Measurements from ENCODE around the gene C2.
A peak's percentile ranks its signal among the peaks of the same experiment; 100 is the strongest.
"Not testable (repeated sequence)": the region's sequence is repeated elsewhere in the genome, so short reads cannot be mapped to it uniquely, and the experiment has no call there.

C2 gene

DNA sequence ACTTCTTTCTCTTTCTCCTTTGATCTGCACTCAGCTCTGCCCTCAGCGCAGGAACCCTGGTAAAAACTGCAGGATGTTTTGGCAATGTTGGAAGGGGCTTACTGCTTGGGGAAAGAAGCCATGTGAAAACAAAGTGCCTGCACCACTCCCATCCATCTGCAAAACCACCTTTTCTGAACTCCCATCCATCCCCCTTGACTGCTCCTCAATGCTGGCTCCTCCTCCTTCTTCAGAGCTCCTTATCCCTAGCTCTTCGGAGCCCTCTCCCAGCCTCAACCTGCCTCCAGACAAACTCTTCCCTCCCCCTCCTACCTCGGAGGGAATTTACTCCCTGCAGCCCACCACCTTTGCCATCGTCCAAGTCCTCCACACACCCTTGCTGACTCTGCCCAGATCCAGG lies 21.4 kb upstream of the C2 start:
- Mint-ChIP-seq H3K27ac (no peak overlapping the region), H3K36me3 (ENCODE audit: low read depth) (no peaks in the 10 kb centered on the region), H3K4me1 (peaks cover 17% of the 10 kb centered on the region), H3K9me3 (no peaks in the 10 kb centered on the region), H3K27me3 (peaks cover 11% of the 10 kb centered on the region), H3K4me3 (no peak overlapping the region)
- DNase-seq (no peak), ATAC-seq (no peak)

- not testable (repeated sequence) for H3K4me3 Mint-ChIP-seq; H3K9me3 Mint-ChIP-seq; H3K27ac Mint-ChIP-seq; H3K36me3 Mint-ChIP-seq (ENCODE audit: low read depth); ATAC-seq; DNase-seq
- peaks cover 21% of the 10 kb centered on the region for H3K4me1 Mint-ChIP-seq
- H3K27me3 Mint-ChIP-seq: peaks cover 11% of the 10 kb centered on the region
These were observed 20.8 kb upstream of the C2 start for GRCh38 chr6:31906727-31907126.

GRCh38 chr6:31907158-31907813 lies 20.2 kb upstream of the C2 start:
- ATAC-seq (peak; percentile 45), DNase-seq (no peak)
- H3K9me3 Mint-ChIP-seq: no peaks in the 10 kb centered on the region
- no peaks in the 10 kb centered on the region for H3K36me3 Mint-ChIP-seq (ENCODE audit: low read depth)
- H3K27ac Mint-ChIP-seq: no peak overlapping the region
- no peak overlapping the region for H3K4me3 Mint-ChIP-seq
- peaks cover 26% of the 10 kb centered on the region for H3K4me1 Mint-ChIP-seq
- peaks cover 12% of the 10 kb centered on the region for H3K27me3 Mint-ChIP-seq

DNA sequence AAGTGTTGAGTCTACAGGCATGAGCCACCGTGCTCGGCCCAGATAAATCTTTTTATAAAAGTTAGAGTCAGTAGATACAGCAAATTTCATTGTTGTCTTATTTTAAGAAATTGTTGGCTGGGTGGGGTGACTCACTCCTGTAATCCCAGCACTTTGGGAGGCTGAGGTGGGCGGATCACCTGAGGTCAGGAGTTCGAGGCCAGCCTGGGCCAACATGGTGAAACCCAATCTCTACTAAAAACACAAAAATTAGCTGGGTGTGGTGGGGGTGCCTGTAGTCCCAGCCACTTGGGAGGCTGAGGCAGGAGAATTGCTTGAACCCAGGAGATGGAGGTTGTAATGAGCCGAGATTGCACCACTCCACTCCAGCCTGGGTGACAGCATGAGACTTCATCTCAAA lies 19.3 kb upstream of the C2 start:
- H3K27me3 Mint-ChIP-seq: peaks cover 13% of the 10 kb centered on the region
- H3K27ac Mint-ChIP-seq; H3K4me3 Mint-ChIP-seq; ATAC-seq; DNase-seq; H3K9me3 Mint-ChIP-seq; H3K36me3 Mint-ChIP-seq (ENCODE audit: low read depth): not testable (repeated sequence)
- peaks cover 19% of the 10 kb centered on the region for H3K4me1 Mint-ChIP-seq

- no peaks in the 10 kb centered on the region for H3K36me3 Mint-ChIP-seq (ENCODE audit: low read depth)
- peaks cover 19% of the 10 kb centered on the region for H3K4me1 Mint-ChIP-seq
- H3K27me3 Mint-ChIP-seq: peaks cover 13% of the 10 kb centered on the region
- no peaks in the 10 kb centered on the region for H3K9me3 Mint-ChIP-seq
- no peak overlapping the region for H3K4me3 Mint-ChIP-seq
- no peak for DNase-seq
- H3K27ac Mint-ChIP-seq: no peak overlapping the region
- ATAC-seq: peak; percentile 18
These were observed 18.7 kb upstream of the C2 start for GRCh38 chr6:31908791-31909190.

- Mint-ChIP-seq H3K27me3 (peaks cover 13% of the 10 kb centered on the region), H3K4me1 (peaks cover 19% of the 10 kb centered on the region)
- not testable (repeated sequence) for H3K9me3 Mint-ChIP-seq; H3K36me3 Mint-ChIP-seq (ENCODE audit: low read depth); H3K27ac Mint-ChIP-seq; DNase-seq; H3K4me3 Mint-ChIP-seq; ATAC-seq
These were observed 18.2 kb upstream of the C2 start for GRCh38 chr6:31909298-31909697.

- Mint-ChIP-seq H3K27me3 (peaks cover 13% of the 10 kb centered on the region), H3K4me1 (peaks cover 19% of the 10 kb centered on the region), H3K27ac (no peak overlapping the region), H3K36me3 (ENCODE audit: low read depth) (no peaks in the 10 kb centered on the region), H3K4me3 (no peak overlapping the region), H3K9me3 (no peaks in the 10 kb centered on the region)
- ATAC-seq (no peak), DNase-seq (no peak)
These were observed 15.5 kb upstream of the C2 start for GRCh38 chr6:31911826-31912585.

DNA sequence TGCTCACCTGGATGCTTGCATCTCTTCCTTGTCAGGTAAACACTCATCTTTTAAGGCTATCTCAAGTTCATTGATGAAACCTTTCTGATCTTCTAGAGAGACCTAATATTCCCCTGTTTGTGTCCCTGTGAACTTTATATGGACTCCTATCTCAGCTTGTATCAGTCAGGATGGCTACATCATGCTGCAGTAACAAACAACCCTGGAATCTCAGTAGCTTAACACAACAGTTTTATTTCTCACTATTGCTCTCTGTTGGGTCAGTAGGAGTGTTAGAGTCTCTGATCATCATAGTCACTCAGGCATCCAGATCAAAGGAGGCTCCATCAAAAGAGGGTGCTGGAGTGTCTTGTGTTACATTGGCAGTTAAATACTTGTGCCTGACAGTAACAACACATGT lies 12.2 kb upstream of the C2 start:
- no peaks in the 10 kb centered on the region for H3K36me3 Mint-ChIP-seq (ENCODE audit: low read depth)
- peaks cover 7% of the 10 kb centered on the region for H3K27me3 Mint-ChIP-seq
- no peaks in the 10 kb centered on the region for H3K9me3 Mint-ChIP-seq
- no peak overlapping the region for H3K27ac Mint-ChIP-seq
- H3K4me1 Mint-ChIP-seq: peaks cover 11% of the 10 kb centered on the region
- DNase-seq: no peak
- H3K4me3 Mint-ChIP-seq: no peak overlapping the region
- ATAC-seq: no peak

DNA sequence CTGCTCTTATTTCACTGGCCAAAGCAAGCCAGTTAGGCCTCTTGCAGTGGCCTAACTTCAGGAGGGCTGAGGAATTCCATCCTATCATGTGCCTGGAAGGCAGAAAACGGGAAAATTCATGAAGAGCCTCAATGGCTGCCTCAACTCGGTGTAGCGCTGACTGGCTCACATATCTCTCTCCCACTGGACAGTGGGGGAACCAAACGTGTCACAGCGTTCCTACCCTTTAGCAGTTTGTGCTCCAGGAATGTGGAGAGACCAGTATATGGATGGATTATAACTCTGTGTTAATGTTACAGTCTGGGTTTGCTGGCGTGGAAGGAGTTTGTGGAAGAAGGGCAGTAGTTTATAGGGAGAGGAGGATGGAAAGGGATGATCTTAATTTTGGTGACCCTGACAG lies 11.8 kb upstream of the C2 start:
- H3K27me3 Mint-ChIP-seq: peaks cover 7% of the 10 kb centered on the region
- H3K4me1 Mint-ChIP-seq: peaks cover 10% of the 10 kb centered on the region
- H3K9me3 Mint-ChIP-seq: no peaks in the 10 kb centered on the region
- no peak for DNase-seq
- no peaks in the 10 kb centered on the region for H3K36me3 Mint-ChIP-seq (ENCODE audit: low read depth)
- H3K27ac Mint-ChIP-seq: no peak overlapping the region
- H3K4me3 Mint-ChIP-seq: no peak overlapping the region
- no peak for ATAC-seq

DNA sequence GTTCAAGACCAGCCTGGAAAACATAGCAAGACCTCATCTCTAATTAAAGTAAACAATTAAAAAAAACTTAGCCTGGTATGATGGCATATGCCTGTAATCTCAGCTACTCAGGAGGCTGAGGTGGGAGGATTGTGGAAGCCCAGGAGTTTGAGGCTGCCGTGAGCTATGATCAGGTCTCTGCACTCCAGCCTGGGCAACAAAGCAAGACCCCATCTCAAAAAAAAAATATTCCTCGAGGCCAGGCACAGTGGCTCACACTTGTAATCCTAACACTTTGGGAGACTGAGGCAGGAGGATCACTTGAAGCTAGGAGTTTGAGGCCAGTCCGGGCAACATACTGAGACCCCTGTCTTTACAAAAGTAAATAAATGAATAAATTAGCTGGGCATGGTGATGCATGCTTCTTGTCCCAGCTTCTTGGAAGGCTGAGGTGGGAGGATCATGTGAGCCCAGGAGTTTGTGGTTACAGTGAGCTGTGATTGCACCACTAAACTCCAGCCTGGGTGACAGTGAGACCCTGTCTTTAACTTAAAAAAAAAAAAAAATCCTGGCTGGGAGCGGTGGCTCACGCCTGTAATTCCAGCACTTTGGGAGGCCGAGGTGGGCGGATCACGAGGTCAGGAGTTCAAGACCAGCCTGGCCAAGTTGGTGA lies 9.3 kb upstream of the C2 start:
- Mint-ChIP-seq H3K36me3 (ENCODE audit: low read depth) (no peaks in the 10 kb centered on the region), H3K27me3 (peaks cover 5% of the 10 kb centered on the region), H3K4me3 (no peak overlapping the region), H3K4me1 (no peaks in the 10 kb centered on the region), H3K27ac (no peak overlapping the region), H3K9me3 (no peaks in the 10 kb centered on the region)
- DNase-seq (no peak), ATAC-seq (no peak)

GRCh38 chr6:31919624-31920303 lies 7.8 kb upstream of the C2 start:
- Mint-ChIP-seq H3K36me3 (ENCODE audit: low read depth) (no peaks in the 10 kb centered on the region), H3K4me3 (no peak overlapping the region), H3K9me3 (no peaks in the 10 kb centered on the region), H3K27ac (no peak overlapping the region), H3K27me3 (peaks cover 5% of the 10 kb centered on the region), H3K4me1 (no peaks in the 10 kb centered on the region)
- no peak for DNase-seq
- ATAC-seq: no peak

GRCh38 chr6:31920811-31921210 lies 6.7 kb upstream of the C2 start:
- DNase-seq: no peak

GRCh38 chr6:31922942-31923341 lies 4.6 kb upstream of the C2 start:
- H3K4me1 Mint-ChIP-seq: no peaks in the 10 kb centered on the region
- no peak overlapping the region for H3K4me3 Mint-ChIP-seq
- ATAC-seq (no peak), DNase-seq (peak; percentile 32)
- no peaks in the 10 kb centered on the region for H3K36me3 Mint-ChIP-seq (ENCODE audit: low read depth)
- no peaks in the 10 kb centered on the region for H3K27me3 Mint-ChIP-seq
- no peak overlapping the region for H3K27ac Mint-ChIP-seq
- H3K9me3 Mint-ChIP-seq: no peaks in the 10 kb centered on the region

More at GRCh38 chr6:31920811-31921210, 6.7 kb upstream of the C2 start:
- ATAC-seq: no peak
- H3K4me1 Mint-ChIP-seq: no peaks in the 10 kb centered on the region
- peaks cover 2% of the 10 kb centered on the region for H3K27me3 Mint-ChIP-seq
- H3K27ac Mint-ChIP-seq: no peak overlapping the region
- no peak overlapping the region for H3K4me3 Mint-ChIP-seq
- no peaks in the 10 kb centered on the region for H3K9me3 Mint-ChIP-seq
- H3K36me3 Mint-ChIP-seq (ENCODE audit: low read depth): no peaks in the 10 kb centered on the region

DNA sequence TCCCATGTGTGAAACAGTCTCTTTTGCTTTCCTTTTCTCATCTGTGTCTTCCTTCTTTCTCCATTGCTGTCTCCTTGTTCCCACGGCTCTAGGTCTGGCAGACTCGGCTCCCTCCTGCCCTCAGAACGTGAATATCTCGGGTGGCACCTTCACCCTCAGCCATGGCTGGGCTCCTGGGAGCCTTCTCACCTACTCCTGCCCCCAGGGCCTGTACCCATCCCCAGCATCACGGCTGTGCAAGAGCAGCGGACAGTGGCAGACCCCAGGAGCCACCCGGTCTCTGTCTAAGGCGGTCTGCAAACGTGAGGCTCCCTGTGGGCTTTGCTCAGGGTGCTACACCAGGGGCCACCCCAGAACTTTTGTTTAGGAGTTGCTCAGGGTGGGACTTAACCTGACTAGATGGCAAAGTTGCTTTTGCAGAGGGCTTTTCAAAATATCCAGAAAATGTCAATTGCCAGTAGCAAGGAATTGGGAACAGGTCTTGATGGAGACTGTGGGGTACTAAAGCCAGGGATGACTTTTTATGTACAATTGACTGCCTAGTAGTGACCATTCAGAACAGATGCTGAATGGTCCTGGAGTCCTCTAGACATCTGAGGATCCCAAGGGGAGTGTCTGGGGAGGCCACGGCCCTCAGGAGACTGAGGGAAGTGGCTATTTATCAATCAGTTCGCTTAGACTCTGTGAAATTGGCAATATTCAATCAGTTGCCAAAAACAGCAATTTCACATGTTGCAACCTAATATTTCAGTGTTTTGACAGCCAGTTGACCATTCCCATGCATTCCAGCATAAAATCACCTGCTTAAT lies 550 bp downstream of the C2 start:
- H3K9me3 Mint-ChIP-seq: no peaks in the 10 kb centered on the region
- no peaks in the 10 kb centered on the region for H3K4me1 Mint-ChIP-seq
- H3K27me3 Mint-ChIP-seq: no peaks in the 10 kb centered on the region
- DNase-seq (no peak), ATAC-seq (no peak)
- no peak overlapping the region for H3K27ac Mint-ChIP-seq
- no peaks in the 10 kb centered on the region for H3K36me3 Mint-ChIP-seq (ENCODE audit: low read depth)
- H3K4me3 Mint-ChIP-seq: no peak overlapping the region
